HG03108 (cell line): ENCODE data around the gene EPHA1.

Experiments
- ATAC-seq: cut with Tn5 transposase; IDR thresholded peaks from one replicate; pipeline ENCODE4 v1.9.1; 2021; ENCODE audit warnings: moderate library complexity; ENCODE audit not compliant: unreplicated experiment

Gene EPHA1

GRCh38 chr7:143390104-143390772 is 18.4 kb downstream of the EPHA1 start:
- ATAC-seq: no peak

- ATAC-seq: no peak
Observed at GRCh38 chr7:143389316-143390103, 19.1 kb downstream of the EPHA1 start.

- no peak for ATAC-seq
Observed at GRCh38 chr7:143388491-143389101, 20.1 kb downstream of the EPHA1 start.

GRCh38 chr7:143388051-143388450 is 20.6 kb downstream of the EPHA1 start:
- no peak for ATAC-seq

- no peak for ATAC-seq
Observed at GRCh38 chr7:143387156-143387975, 21.3 kb downstream of the EPHA1 start.

- ATAC-seq: peak; percentile 48
Observed at GRCh38 chr7:143385891-143386781, 22.5 kb downstream of the EPHA1 start.

GRCh38 chr7:143384661-143385631 is 23.7 kb downstream of the EPHA1 start:
- no peak for ATAC-seq

- ATAC-seq: no peak
Observed at GRCh38 chr7:143384148-143384547, 24.5 kb downstream of the EPHA1 start.

GRCh38 chr7:143383642-143383957 is 25.1 kb downstream of the EPHA1 start:
- no peak for ATAC-seq

- ATAC-seq: no peak
Observed at GRCh38 chr7:143382791-143383641, 25.6 kb downstream of the EPHA1 start.

GRCh38 chr7:143382126-143382790 is 26.4 kb downstream of the EPHA1 start:
- no peak for ATAC-seq

GRCh38 chr7:143381427-143382125 is 27.1 kb downstream of the EPHA1 start:
- peak; percentile 4 for ATAC-seq

GRCh38 chr7:143380646-143381426 is 27.8 kb downstream of the EPHA1 start, which contains the start of gene ZYX:
Gene ZYX (plus strand): TSS chr7:143381345. CDS start chr7:143381572, 227 bp downstream.
- ATAC-seq: peak; percentile 73

GRCh38 chr7:143380260-143380645 is 28.4 kb downstream of the EPHA1 start:
- ATAC-seq: peak; percentile 42

GRCh38 chr7:143379611-143380259 is 28.9 kb downstream of the EPHA1 start:
- peak; percentile 2 for ATAC-seq

GRCh38 chr7:143376396-143376795 is 32.3 kb downstream of the EPHA1 start:
- no peak for ATAC-seq
